ENCODE results near the gene NACA.
"Not testable (repeated sequence)": the region's sequence is repeated elsewhere in the genome, so short reads cannot be mapped to it uniquely, and the experiment has no call there.

Gene NACA

GRCh38 chr12:56723889-56724700 lies 1.0 kb downstream of the NACA start:
- DNase-seq (ENCODE audit: low read depth), result no peak

- DNase-seq (ENCODE audit: low read depth), result no peak
These were observed 1.7 kb downstream of the NACA start for GRCh38 chr12:56723352-56723751.

DNA sequence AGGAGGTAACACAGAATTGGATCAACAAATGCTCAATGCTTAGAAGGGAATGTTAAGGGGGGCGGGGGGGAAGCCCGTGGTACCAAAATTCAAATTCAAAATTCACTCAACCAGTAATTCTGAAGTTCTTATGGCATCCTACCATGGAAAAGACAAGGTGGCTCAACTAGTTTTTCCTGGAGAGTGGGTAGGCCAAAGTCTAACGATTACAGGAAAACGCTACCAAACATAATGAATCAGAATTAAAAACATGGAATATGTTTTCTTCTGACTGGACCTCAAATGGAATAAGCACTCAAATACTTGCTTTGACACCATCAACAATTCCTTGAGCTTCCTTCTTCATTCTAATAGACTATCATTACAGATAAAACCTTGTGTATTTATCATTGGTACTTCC lies 2.3 kb downstream of the NACA start:
- DNase-seq (ENCODE audit: low read depth), result no peak

GRCh38 chr12:56721721-56722120 lies 3.4 kb downstream of the NACA start:
- no peak for DNase-seq (ENCODE audit: low read depth)

DNA sequence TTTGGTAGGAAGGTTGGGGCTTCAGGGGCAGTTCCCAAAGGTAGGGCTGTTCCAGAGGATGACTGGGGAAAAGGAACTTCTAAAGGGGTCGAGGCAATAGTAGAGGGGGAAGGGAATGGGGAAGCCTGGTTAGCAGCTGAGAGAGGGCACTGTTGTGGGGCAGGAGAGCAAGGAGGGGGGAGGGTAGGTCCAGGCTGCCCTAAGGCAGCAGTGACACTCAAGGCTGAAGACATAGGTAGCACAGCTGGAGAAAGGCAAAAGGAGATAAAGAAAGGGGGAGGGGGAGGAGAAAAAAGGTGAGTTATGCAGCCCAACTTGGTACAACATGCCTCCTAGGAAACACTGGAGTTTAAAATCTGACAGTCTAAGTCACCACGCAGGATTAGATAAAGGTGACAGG lies 3.9 kb downstream of the NACA start:
- no peak for DNase-seq (ENCODE audit: low read depth)

DNA sequence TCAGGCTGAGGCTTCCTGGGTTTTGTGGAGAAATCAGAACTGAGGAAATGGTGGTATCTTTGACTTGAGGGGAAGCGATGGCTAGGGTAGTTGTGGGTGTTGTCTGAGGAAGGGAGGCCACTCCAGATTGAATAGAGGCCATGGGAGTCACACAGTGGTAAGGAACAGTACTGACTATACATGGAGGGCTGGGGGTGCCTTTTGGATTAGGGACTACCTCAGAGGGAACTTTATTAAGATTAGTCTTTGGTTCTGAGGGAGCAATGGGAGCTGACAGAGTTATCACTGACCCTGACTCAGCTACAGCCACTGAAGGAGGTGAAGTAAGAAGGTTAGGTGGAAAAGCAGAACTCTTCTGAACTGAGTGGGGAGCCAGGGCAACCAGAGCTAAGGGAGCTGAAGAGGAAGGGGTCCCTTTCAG lies 4.4 kb downstream of the NACA start:
- DNase-seq (ENCODE audit: low read depth), result no peak

DNA sequence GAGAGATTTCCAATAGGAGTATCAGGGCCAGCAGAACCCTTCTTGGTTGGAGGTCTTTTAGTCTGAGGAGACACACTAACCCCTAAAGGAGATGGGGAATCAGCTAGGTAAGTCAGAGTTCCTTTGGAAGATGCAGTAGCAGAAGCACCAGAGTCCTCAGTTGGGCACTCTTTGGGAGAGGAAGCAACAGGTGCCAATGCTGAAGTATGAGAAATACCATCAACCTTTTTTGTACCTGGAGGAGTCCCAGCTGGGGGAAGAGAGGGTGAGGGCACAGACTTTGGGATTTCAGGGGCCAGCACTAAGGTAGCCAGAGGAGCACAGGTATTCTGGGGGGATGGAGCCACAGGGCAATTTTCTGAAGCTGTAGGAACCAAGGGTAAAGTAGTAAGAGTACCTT lies 6.0 kb downstream of the NACA start:
- DNase-seq (ENCODE audit: low read depth), result no peak

GRCh38 chr12:56718636-56719035 lies 6.5 kb downstream of the NACA start:
- DNase-seq (ENCODE audit: low read depth), result no peak

DNA sequence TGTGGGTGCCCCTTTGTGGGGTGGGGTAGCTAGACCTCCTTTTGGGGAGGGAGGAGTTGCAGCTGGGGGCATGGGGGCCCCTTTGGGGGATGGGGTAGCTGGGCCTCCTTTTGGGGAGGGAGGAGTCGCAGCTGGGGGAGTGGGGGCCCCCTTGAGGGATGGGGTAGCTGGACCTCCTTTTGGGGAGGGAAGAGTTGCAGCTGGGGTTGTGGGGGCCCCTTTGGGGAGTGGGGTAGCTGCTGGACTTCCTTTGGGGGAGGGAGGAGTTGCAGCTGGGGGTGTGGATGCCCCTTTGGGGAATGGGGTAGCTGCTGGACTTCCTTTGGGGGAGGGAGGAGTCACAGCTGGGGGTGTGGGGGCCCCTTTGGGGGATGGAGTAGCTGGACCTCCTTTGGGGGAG lies 7.0 kb downstream of the NACA start:
- no peak for DNase-seq (ENCODE audit: low read depth)

GRCh38 chr12:56716933-56717880 lies 7.9 kb downstream of the NACA start:
- no peak for DNase-seq (ENCODE audit: low read depth)

DNA sequence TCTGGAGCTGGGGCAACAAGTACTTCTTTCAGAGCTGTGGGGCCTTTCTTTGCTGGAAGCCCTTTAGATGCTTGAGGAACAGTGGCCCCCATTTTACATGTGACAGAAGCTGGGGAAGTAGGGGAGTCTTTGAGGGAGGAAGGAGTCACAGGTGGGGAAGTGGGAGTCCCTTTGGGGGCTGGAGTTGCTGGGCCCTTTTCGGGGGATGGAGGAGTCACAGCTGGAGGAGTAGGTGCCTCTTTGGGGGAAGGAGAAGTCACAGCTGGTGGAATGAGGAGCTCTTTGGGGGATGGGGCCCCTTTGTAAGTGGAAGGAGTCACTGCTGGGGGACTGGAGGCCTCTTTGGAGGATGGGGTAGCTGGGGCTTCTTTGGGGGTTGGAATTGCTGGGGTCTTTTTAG lies 8.6 kb downstream of the NACA start:
- no peak for DNase-seq (ENCODE audit: low read depth)

- no peak for DNase-seq (ENCODE audit: low read depth)
These were observed 9.3 kb downstream of the NACA start for GRCh38 chr12:56715798-56716197.

DNA sequence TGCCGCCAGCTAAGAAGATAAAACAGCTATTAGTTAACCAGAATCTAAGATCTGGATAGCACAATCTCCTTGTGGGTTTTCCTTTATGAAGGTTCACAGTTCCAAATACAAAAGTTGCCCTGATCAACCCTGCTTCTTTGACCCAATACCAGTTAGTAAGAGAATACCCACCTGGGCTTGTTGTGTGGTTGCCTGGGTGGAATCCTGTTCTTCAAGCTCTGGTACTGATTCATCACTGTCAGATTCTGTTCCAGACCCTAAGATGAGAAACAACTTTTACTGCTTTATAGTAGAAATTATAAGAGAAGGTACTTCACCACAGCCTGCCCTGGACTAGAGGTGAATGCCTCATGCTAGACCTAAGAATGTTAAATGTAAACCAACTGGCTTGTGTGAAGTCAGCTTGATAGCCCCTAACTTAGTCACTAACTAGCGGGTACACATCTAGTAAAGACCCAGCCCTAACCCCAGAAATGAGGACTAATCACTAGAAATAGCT lies 10.6 kb downstream of the NACA start:
- no peak for DNase-seq (ENCODE audit: low read depth)

DNA sequence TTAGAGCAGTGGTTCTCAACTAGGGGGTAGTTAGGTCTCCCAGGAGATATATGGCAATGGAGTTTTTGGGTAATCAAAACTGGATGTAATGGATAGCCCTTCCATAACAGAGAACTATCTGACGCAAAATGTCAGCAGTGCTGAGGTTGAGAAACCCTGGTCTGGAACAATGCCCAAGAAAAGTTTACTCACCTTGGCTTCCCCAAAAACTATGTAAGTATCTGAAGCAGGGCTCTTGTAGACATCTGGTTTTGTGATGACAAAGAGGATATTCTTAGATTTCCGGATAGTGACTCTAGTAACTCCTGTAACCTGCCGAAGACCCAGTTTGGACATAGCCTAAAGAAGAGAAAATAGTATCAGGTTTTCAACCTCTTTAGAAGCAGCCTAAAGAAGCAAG lies 11.8 kb downstream of the NACA start:
- no peak for DNase-seq (ENCODE audit: low read depth)

DNA sequence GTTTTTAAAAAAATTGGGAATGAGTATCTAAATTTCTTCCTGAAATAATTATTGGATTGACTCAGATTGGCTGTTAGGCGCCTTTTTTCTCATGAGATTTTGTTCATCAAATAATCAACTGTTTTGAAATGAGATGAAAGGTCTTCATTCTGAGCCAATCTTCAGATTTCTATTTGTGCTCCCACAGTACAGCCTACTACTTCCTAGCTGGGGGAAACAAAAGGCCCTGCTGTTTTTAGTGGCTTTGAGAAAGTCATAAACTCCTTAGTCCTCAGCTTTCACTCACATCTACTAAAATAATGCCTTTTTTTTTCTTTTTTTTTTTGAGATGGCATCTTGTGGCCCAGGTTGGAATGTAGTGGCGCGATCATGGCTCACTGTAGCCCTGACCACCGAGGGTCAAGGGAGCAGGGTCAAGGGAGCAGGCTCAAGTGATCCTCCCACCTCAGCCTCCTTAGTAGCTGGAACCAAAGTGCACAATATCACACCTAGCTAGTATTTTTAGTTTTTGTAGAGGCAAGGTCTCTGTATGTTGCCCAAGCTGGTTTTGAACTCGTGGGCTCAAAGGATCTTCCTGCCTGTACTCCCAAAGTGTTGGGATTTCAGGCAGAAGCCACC lies 15.2 kb downstream of the NACA start:
- no peak for DNase-seq (ENCODE audit: low read depth)

DNA sequence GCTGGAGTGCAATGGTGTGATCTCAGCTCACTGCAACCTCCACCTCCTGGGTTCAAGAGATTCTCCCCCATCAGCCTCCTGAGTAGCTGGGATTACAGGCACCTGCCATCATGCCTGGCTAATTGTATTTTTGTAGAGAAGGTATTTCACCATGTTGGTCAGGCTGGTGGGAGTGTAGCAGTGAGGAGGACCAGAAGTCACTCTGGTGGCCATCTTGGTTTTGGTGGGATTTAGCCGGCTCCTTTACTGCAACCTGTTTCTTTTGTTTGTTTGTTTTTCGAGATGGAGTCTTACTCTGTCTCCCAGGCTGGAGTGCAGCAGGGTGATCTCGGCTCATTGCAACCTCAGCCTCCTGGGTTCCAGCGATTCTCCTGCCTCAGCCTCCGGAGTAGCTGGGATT lies 20.6 kb downstream of the NACA start:
- not testable (repeated sequence) for DNase-seq (ENCODE audit: low read depth)

DNA sequence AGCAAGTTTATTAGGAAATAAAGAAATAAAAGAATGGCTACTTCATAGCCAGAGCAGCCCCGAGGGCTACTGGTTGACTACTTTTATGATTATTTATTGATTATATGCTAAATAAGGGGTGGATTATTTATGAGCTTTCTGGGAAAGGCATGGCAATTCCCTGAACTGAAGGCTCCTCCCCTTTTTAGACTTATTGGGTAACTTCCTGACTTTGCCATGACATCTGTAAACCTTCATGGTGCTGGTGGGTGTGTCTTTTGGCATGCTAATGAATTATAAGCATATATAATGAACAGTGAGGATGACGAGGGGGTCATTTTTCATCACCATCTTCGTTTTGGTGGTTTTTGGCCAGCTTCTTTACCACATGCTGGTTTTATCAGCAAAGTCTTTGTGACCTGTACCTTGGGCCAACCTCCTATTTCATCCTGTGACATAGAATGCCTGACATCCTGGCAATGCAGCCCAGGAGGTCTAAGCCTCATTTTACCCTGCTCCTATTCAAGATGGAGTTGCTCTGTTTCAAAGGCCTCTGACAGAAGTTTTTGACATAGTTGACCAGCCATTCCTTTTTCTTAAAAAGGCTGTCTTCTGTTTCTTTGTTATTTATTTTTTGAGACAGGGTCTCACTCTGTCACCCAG lies 26.0 kb downstream of the NACA start:
- no peak for DNase-seq (ENCODE audit: low read depth)

GRCh38 chr12:56695327-56696101 lies 29.6 kb downstream of the NACA start:
- no peak for DNase-seq (ENCODE audit: low read depth)

DNA sequence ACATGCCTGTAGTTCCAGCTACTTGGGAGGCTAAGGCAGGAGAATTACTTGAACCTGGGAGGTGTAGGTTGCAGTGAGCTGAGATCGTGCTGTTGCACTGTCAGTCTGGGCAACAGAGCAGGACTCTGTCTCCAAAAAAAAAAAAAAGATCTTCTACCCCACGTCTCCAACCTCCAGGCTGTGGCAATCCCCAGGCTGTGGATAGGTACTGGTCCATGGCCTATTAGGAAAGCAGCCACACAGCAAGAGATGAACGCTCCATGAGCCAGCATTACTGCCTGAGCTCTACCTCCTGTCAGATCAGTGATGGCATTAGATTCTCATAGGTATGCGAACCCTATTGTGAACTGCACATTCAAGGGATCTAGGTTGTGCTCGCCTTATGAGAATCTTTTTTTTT lies 30.9 kb downstream of the NACA start:
- no peak for DNase-seq (ENCODE audit: low read depth)

DNA sequence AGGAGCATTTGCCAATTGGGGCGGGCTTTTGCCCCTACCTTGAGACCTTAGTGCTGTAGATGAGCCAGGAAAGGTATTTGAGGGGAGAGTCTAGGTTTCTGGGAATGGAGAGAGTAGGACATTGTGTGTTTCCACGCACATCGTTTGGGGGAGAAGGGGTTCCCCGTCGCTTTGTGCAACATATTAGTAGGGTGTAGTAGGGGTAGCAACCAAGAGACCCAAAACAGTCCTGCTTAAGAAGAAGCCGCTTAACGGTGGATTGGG lies 36.3 kb downstream of the NACA start:
- DNase-seq (ENCODE audit: low read depth), result no peak

DNA sequence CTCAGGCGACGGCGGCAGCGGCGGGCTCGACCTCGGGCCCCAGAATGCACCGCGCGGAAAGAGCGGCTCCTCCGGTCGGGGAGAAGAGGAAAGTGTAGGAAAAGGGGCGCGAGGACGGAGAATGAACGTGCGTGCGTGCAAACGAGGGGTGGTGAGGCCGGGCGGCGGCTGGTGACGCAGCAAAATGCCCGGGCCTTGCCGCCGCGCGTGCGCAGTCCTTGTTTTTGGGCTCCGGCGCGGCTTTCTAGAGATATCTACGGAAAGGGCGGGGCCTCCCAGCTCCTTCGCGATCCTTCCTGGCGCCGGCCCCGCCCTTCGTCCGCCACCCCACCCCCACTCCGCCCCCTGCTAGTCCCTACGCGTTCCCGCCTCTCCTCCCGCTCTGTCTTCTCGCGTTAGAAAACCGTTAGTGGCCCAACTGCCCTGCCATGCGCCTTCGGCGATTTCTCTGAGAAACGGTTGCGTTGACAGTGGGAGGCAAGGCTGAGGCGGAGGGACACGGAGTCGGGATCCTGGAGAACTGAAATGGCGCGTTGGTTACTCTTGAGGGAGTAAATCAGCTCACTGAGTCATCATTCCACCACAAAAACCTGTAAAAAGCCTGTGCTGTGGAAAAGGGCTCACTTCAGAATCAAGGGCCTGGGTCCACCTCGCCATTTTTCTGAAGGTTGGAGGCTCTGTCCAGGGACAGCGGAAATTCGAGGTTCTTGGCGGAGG lies 36.8 kb downstream of the NACA start, which contains the start of gene PTGES3:
PTGES3 (minus strand) TSS at position 156 of the 717 bp plus-strand sequence. CDS start 285 bp downstream, outside the sequence.
- peak; percentile 95 for DNase-seq (ENCODE audit: low read depth)
